Glomerular endothelial cell (primary cell): ENCODE data around the gene PRLHR. TPM values are rescaled to one million over a fixed set of nuclear protein-coding genes. Genes with fewer than 3 reads are reported as not detected.

Experiments used
- DNase-seq: peaks from one replicate; pipeline ENCODE4 v3.0.0-alpha.2; 2011; ENCODE audit warnings: low read depth, low spot score; ENCODE audit errors: extremely low read depth
- total RNA-seq: library from RNA; depleted of rRNA; stranded (reverse); fragments of >200 nt; gene quantifications from 2 replicates; pipeline ENCODE4 v1.2.3, GENCODE V29; 2015

Gene PRLHR
- total RNA-seq, 1 donor from 2014 or later, result not detected

- no peak for DNase-seq
Observed at GRCh38 chr10:118587881-118588651, 7.4 kb downstream of the PRLHR start.

GRCh38 chr10:118586911-118587310, 8.5 kb downstream of the PRLHR start:
- DNase-seq, result no peak

GRCh38 chr10:118585794-118586193, 9.7 kb downstream of the PRLHR start:
- DNase-seq, result no peak

GRCh38 chr10:118585234-118585633, 10.2 kb downstream of the PRLHR start:
- DNase-seq, result no peak

GRCh38 chr10:118584181-118584954, 11.1 kb downstream of the PRLHR start:
- no peak for DNase-seq

- DNase-seq, result no peak
Observed at GRCh38 chr10:118583611-118584010, 11.8 kb downstream of the PRLHR start.

GRCh38 chr10:118582511-118582910, 12.9 kb downstream of the PRLHR start:
- DNase-seq, result no peak

GRCh38 chr10:118581340-118581739, 14.1 kb downstream of the PRLHR start:
- DNase-seq, result no peak

- DNase-seq, result no peak
Observed at GRCh38 chr10:118580702-118581101, 14.7 kb downstream of the PRLHR start.

- DNase-seq, result no peak
Observed at GRCh38 chr10:118573512-118573911, 21.9 kb downstream of the PRLHR start.

- DNase-seq, result no peak
Observed at GRCh38 chr10:118572256-118573041, 23.0 kb downstream of the PRLHR start.

GRCh38 chr10:118571123-118571522, 24.3 kb downstream of the PRLHR start:
- DNase-seq, result no peak

GRCh38 chr10:118570591-118570990, 24.9 kb downstream of the PRLHR start:
- DNase-seq, result no peak

GRCh38 chr10:118569882-118570252, 25.6 kb downstream of the PRLHR start:
- DNase-seq, result no peak

GRCh38 chr10:118569241-118569881, 26.1 kb downstream of the PRLHR start:
- DNase-seq, result no peak

- no peak for DNase-seq
Observed at GRCh38 chr10:118568327-118568848, 27.1 kb downstream of the PRLHR start.

- no peak for DNase-seq
Observed at GRCh38 chr10:118567701-118568248, 27.7 kb downstream of the PRLHR start.

GRCh38 chr10:118566911-118567310, 28.5 kb downstream of the PRLHR start:
- no peak for DNase-seq

- no peak for DNase-seq
Observed at GRCh38 chr10:118565301-118566075, 30.0 kb downstream of the PRLHR start.

GRCh38 chr10:118564652-118565051, 30.8 kb downstream of the PRLHR start:
- no peak for DNase-seq
